IMR-90 (cell line): ENCODE results near the gene ARHGAP32. TPM values are rescaled to one million over a fixed set of nuclear protein-coding genes. Genes with fewer than 3 reads are reported as not detected.

ENCODE experiments used
- ATAC-seq: fragments of 200-7000 bp; cut with Tn5 transposase; 2 replicates; pipeline ENCODE4 v1.9.1; 2020; ENCODE audit warnings: low read depth, mild to moderate bottlenecking, moderate library complexity
- BruUV-seq: library from RNA; stranded (reverse); fragments of 400-500 nt; replicated peaks from 2 replicates; lab custom pipeline; 2021; lab: Mats Ljungman, UMichigan
- CTCF ChIA-PET: fragments of 300-600 bp; formaldehyde crosslinking; extraction: SDS; loops from one replicate; lab custom pipeline; 2021; ENCODE audit warnings: antibody characterized with exemption; lab: Yijun Ruan, JAX
- POLR2A ChIA-PET: fragments of 300-600 bp; sonication (Branson Sonifier 250); formaldehyde crosslinking; loops from one replicate; lab custom pipeline; 2022; ENCODE audit warnings: antibody characterized with exemption; ENCODE audit not compliant: unreplicated experiment; lab: Charles Lee
- DNase-seq: peaks from one replicate; pipeline ENCODE4 v3.0.0; 2013
- H2AFZ ChIP-seq: replicated peaks from 2 replicates; pipeline ENCODE3; 2013; ENCODE audit warnings: low read length, mild to moderate bottlenecking; ENCODE audit not compliant: poor library complexity
- H2AK5ac ChIP-seq: 2 replicates; pipeline ENCODE4 v1.6.1; 2013; ENCODE audit warnings: low read depth, low read length, inconsistent platforms
- H2AK9ac ChIP-seq: replicated peaks from 2 replicates; pipeline ENCODE3; 2013; ENCODE audit warnings: mild to moderate bottlenecking, low read depth, low read length, moderate library complexity; ENCODE audit not compliant: poor library complexity
- H2BK120ac ChIP-seq: 2 replicates; pipeline ENCODE4 v1.6.1; 2013; ENCODE audit warnings: low read depth, low read length, inconsistent platforms
- H2BK15ac ChIP-seq: 3 replicates; pipeline ENCODE4 v1.6.1; 2013; ENCODE audit warnings: low read depth, low read length, inconsistent platforms
- H2BK20ac ChIP-seq: 2 replicates; pipeline ENCODE4 v1.6.1; 2013; ENCODE audit warnings: low read depth, mild to moderate bottlenecking, inconsistent platforms, low read length, moderate library complexity
- H2BK5ac ChIP-seq: 2 replicates; pipeline ENCODE4 v1.6.1; 2013; ENCODE audit warnings: mild to moderate bottlenecking, low read depth, low read length, inconsistent platforms; ENCODE audit not compliant: poor library complexity, severe bottlenecking
- H3K14ac ChIP-seq: replicated peaks from 2 replicates; pipeline ENCODE4 v1.6.1; 2013; ENCODE audit warnings: low read depth, low read length, inconsistent platforms
- H3K18ac ChIP-seq: 2 replicates; pipeline ENCODE4 v1.6.1; 2013; ENCODE audit warnings: low read depth, low read length, control low read depth
- H3K23ac ChIP-seq: 2 replicates; pipeline ENCODE4 v1.6.1; 2013; ENCODE audit warnings: low read depth, low read length, inconsistent platforms
- H3K27ac ChIP-seq: 2 replicates; pipeline ENCODE4 v1.5.1; 2013; ENCODE audit warnings: mild to moderate bottlenecking, control low read depth, low read length; ENCODE audit not compliant: insufficient read depth
- H3K27me3 ChIP-seq: 2 replicates; pipeline ENCODE4 v1.6.1; 2013; ENCODE audit warnings: low read length; ENCODE audit not compliant: control insufficient read depth, insufficient read depth
- H3K36me3 ChIP-seq: 2 replicates; pipeline ENCODE4 v1.6.1; 2013; ENCODE audit warnings: low read length, mixed read lengths; ENCODE audit not compliant: control insufficient read depth, insufficient read depth
- H3K4ac ChIP-seq: 2 replicates; pipeline ENCODE4 v1.6.1; 2013; ENCODE audit warnings: low read depth, low read length, inconsistent platforms
- H3K4me1 ChIP-seq: 2 replicates; pipeline ENCODE4 v1.6.1; 2013; ENCODE audit warnings: low read length, mixed read lengths; ENCODE audit not compliant: control insufficient read depth, insufficient read depth
- H3K4me2 ChIP-seq: 2 replicates; pipeline ENCODE4 v1.6.1; 2013; ENCODE audit warnings: low read depth, mild to moderate bottlenecking, control low read depth, low read length, moderate library complexity
- H3K4me3 ChIP-seq: 2 replicates; pipeline ENCODE4 v1.5.1; 2013; ENCODE audit warnings: low read depth, mild to moderate bottlenecking, control low read depth, low read length, moderate library complexity; ENCODE audit not compliant: insufficient read depth
- H3K56ac ChIP-seq: 2 replicates; pipeline ENCODE4 v1.6.1; 2013; ENCODE audit warnings: low read length, inconsistent platforms; ENCODE audit not compliant: insufficient read depth; ENCODE audit errors: extremely low read depth
- H3K79me1 ChIP-seq, 2 experiments: 2 replicates each; pipeline ENCODE4 v1.6.1; 2013; ENCODE audit warnings: low read length in 2 of 2, inconsistent platforms in 1 of 2, low read depth in 1 of 2
- H3K9ac ChIP-seq: 2 replicates; pipeline ENCODE4 v1.6.1; 2013; ENCODE audit warnings: low read depth, low read length, control low read depth
- H3K9me1 ChIP-seq: 2 replicates; pipeline ENCODE4 v1.6.1; 2013; ENCODE audit warnings: low read length, inconsistent platforms; ENCODE audit not compliant: insufficient read depth
- H3K9me3 ChIP-seq: 2 replicates; pipeline ENCODE4 v1.6.1; 2013; ENCODE audit warnings: low read length; ENCODE audit not compliant: control insufficient read depth, insufficient read depth
- H4K20me1 ChIP-seq: 2 replicates; pipeline ENCODE4 v1.6.1; 2013; ENCODE audit warnings: low read length, inconsistent platforms; ENCODE audit not compliant: insufficient read depth
- H4K5ac ChIP-seq: 2 replicates; pipeline ENCODE4 v1.6.1; 2013; ENCODE audit warnings: mild to moderate bottlenecking, low read depth, low read length, control low read depth
- H4K8ac ChIP-seq, 2 experiments: 2 replicates each; pipeline ENCODE4 v1.6.1; 2013; ENCODE audit warnings: low read depth in 2 of 2, low read length in 2 of 2, control low read depth in 1 of 2, inconsistent platforms in 1 of 2
- H4K91ac ChIP-seq: 2 replicates; pipeline ENCODE4 v1.6.1; 2013; ENCODE audit warnings: low read depth, low read length, inconsistent platforms; ENCODE audit not compliant: insufficient read depth
- BHLHE40 ChIP-seq: fragments of 150-350 bp; IDR thresholded peaks from 2 replicates; pipeline ENCODE4 v1.6.1; 2016; ENCODE audit warnings: mild to moderate bottlenecking, low read depth, low read length
- CEBPB ChIP-seq: IDR thresholded peaks from 2 replicates; pipeline ENCODE4 v1.6.1; 2012; ENCODE audit warnings: low read depth, low read length, improper control_type of control experiment
- CHD1 ChIP-seq: IDR thresholded peaks from 2 replicates; pipeline ENCODE4 v1.6.1; 2012; ENCODE audit warnings: low read depth, low read length, improper control_type of control experiment
- CTCF ChIP-seq: conservative IDR thresholded peaks from 2 replicates; pipeline ENCODE4 v1.5.1; 2012; ENCODE audit warnings: mild to moderate bottlenecking, low read depth, low read length, improper control_type of control experiment
- ELK1 ChIP-seq: fragments of 150-350 bp; IDR thresholded peaks from 2 replicates; pipeline ENCODE4 v1.6.1; 2016; ENCODE audit warnings: low read depth, mild to moderate bottlenecking, low read length, moderate library complexity, borderline replicate concordance
- MAFK ChIP-seq: IDR thresholded peaks from 2 replicates; pipeline ENCODE4 v1.6.1; 2012; ENCODE audit warnings: low read depth, low read length, improper control_type of control experiment
- MAZ ChIP-seq: IDR thresholded peaks from 2 replicates; pipeline ENCODE4 v1.6.1; 2012; ENCODE audit warnings: low read depth, mild to moderate bottlenecking, low read length, improper control_type of control experiment, moderate library complexity, borderline replicate concordance
- MXI1 ChIP-seq: IDR thresholded peaks from 2 replicates; pipeline ENCODE4 v1.6.1; 2012; ENCODE audit warnings: low read depth, mild to moderate bottlenecking, low read length, moderate library complexity, borderline replicate concordance
- NFE2L2 ChIP-seq: fragments of 150-350 bp; IDR thresholded peaks from 2 replicates; pipeline ENCODE4 v1.6.1; 2016; ENCODE audit warnings: low read depth, mild to moderate bottlenecking, low read length
- POLR2A ChIP-seq: IDR thresholded peaks from 2 replicates; pipeline ENCODE4 v1.6.1; 2012; ENCODE audit warnings: mild to moderate bottlenecking, low read depth, low read length
- RAD21 ChIP-seq: IDR thresholded peaks from 2 replicates; pipeline ENCODE4 v1.6.1; 2012; ENCODE audit warnings: low read length, improper control_type of control experiment
- RFX5 ChIP-seq: IDR thresholded peaks from 2 replicates; pipeline ENCODE4 v1.8.0; 2012; ENCODE audit warnings: low read depth, mild to moderate bottlenecking, low read length, moderate library complexity
- SMC3 ChIP-seq: fragments of 150-350 bp; IDR thresholded peaks from 2 replicates; pipeline ENCODE4 v1.6.1; 2016; ENCODE audit warnings: low read depth, mild to moderate bottlenecking, antibody characterized with exemption, low read length, moderate library complexity
- USF2 ChIP-seq: fragments of 150-350 bp; IDR thresholded peaks from 2 replicates; pipeline ENCODE4 v1.6.1; 2017; ENCODE audit warnings: mild to moderate bottlenecking, antibody characterized with exemption, low read length, low read depth
- WGBS, 2 experiments: methylation state at CpG; one replicate each; pipeline versions ENCODE4 v1.1.5 to v1.1.7; 2013; ENCODE audit warnings: missing lambda C conversion rate in 2 of 2; ENCODE audit not compliant: insufficient read length in 1 of 2; ENCODE audit errors: extremely low coverage in 2 of 2; 5-methylcytosine and 5-hydroxymethylcytosine counted together
- dilution Hi-C: fragments of 300-500 bp; cut with HindIII; formaldehyde crosslinking; loops from one replicate; pipeline ENCODE4 v1.14.3; 2018; ENCODE audit warnings: low sequenced_read_pairs; ENCODE audit not compliant: unreplicated experiment
- in situ Hi-C: fragments of 300-500 bp; cut with MboI; formaldehyde crosslinking; loops from 3 replicates; pipeline ENCODE4 v1.14.3; 2019; ENCODE audit warnings: low sequenced_read_pairs, inconsistent platforms, mixed read lengths
- intact Hi-C: fragments of 100-400 bp; cut with micrococcal nuclease; formaldehyde crosslinking; loops from 2 replicates; pipeline ENCODE4 v1.10.0; 2022
- polyA plus RNA-seq, 3 experiments: library from polyadenylated mRNA; depleted of rRNA; stranded (reverse); fragments of >200 nt; gene quantifications; 2 replicates each; pipeline ENCODE4 v1.2.3, GENCODE V29; 2012; ENCODE audit warnings: low replicate concordance in 1 of 3
- total RNA-seq: library from RNA; depleted of rRNA; stranded (reverse); fragments of >200 nt; gene quantifications from 2 replicates; pipeline ENCODE4 v1.2.3, GENCODE V29; 2012

Gene ARHGAP32
- total and polyA plus RNA-seq, 2 of the 4 experiments (the other 2 are of a cell fraction): 4.1 to 8.4 TPM

GRCh38 chr11:128942817-128943427, 249.2 kb downstream of the ARHGAP32 start, which contains the start of gene TP53AIP1:
Gene TP53AIP1, minus strand, starts transcription at chr11:128942871. Its CDS starts 5,053 bp downstream, at chr11:128937818.
- Histone ChIP-seq H3K9me3 (no peaks in the 10 kb centered on the region), H3K14ac (no peak within 1 kb of the TSS), H3K79me1 (no peaks in the 10 kb centered on the region), H3K27me3 (peaks cover 30% of the 10 kb centered on the region), H4K5ac (no peak within 1 kb of the TSS), H4K20me1 (no peaks in the 10 kb centered on the region), H3K4me3 (no peak within 1 kb of the TSS), H3K36me3 (no peaks in the 10 kb centered on the region), H2AK9ac (no peak within 1 kb of the TSS), H3K4ac (no peak within 1 kb of the TSS), H4K91ac (no peak within 1 kb of the TSS), H2AFZ (no peak within 1 kb of the TSS), H2AK5ac (no peak within 1 kb of the TSS; the same call in 1 of the 2 replicates), H2BK5ac (no peak within 1 kb of the TSS), H3K18ac (no peak within 1 kb of the TSS), H3K56ac (no peak within 1 kb of the TSS), H2BK15ac (no peak within 1 kb of the TSS), H3K4me1 (no peaks in the 10 kb centered on the region; the same call in 1 of the 2 replicates), H3K9ac (no peak within 1 kb of the TSS), H2BK20ac (no peak within 1 kb of the TSS), H3K9me1 (no peaks in the 10 kb centered on the region), H3K4me2 (no peak within 1 kb of the TSS), H3K23ac (no peak within 1 kb of the TSS), H2BK120ac (no peak within 1 kb of the TSS), H3K27ac (no peak within 1 kb of the TSS), H4K8ac (no peak within 1 kb of the TSS)
- dilution Hi-C loops (no loop called here), in situ Hi-C loops (no loop called here), intact Hi-C loops (no loop called here)
- WGBS, 2 experiments: 70% methylated on average over 9 of the region's 21 CpGs; no CpG with 5 or more reads in 1 of the 2 experiments
- POLR2A ChIA-PET: no interaction called here
- BruUV-seq: no TSS peak
- CTCF ChIA-PET: interaction anchor here (1.1 to 1.9 kb wide), 3 partner anchors 14 to 770 kb away, joined by 5 to 6 read pairs (median 6); no protein-coding TSS in a partner anchor
- no peak for TF ChIP-seq MAFK
- no peak for TF ChIP-seq MXI1
- TF ChIP-seq CTCF: no peak
- TF ChIP-seq RAD21: no peak
- no peak for TF ChIP-seq ELK1
- no peak for TF ChIP-seq RFX5
- no peak for TF ChIP-seq MAZ
- TF ChIP-seq CHD1: no peak
- no peak for TF ChIP-seq CEBPB
- no peak for TF ChIP-seq POLR2A
- no peak for TF ChIP-seq NFE2L2
- no peak for TF ChIP-seq SMC3
- no peak for TF ChIP-seq USF2
- TF ChIP-seq BHLHE40: no peak
- ATAC-seq (no peak), DNase-seq (no peak)
